ENCODE data around the gene IQSEC2.

The IQSEC2 gene

DNA sequence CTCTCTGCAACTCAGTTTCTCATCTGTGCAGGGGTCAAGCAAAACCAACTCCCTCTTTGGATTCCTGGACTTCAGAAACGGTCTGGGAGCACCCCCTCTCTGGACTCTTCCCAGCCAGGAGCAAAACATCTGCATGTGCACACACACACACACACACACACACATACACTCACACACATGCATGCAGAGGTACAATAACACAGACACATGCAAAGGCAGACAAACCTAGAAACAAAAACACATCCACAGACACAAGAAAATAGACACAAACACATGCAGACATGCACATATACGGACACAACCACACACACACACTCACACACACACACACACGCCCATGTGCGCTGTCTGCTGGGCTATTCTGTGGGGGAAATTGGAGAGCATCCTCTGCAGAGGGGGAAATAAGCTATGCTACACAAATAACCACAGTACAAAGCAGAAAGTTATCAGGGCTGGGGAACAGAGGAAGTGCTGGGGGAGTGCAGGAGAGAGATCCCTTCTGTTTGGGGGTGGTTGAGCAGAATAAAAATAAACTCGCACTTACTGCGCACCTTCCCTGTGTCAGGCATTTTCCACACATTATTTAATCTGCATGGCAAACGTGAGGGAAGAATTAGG lies 19.9 kb downstream of the IQSEC2 start:
- no peaks in the 10 kb centered on the region for H3K9me3 ChIP-seq (ENCODE audit: insufficient read depth, low read length)

DNA sequence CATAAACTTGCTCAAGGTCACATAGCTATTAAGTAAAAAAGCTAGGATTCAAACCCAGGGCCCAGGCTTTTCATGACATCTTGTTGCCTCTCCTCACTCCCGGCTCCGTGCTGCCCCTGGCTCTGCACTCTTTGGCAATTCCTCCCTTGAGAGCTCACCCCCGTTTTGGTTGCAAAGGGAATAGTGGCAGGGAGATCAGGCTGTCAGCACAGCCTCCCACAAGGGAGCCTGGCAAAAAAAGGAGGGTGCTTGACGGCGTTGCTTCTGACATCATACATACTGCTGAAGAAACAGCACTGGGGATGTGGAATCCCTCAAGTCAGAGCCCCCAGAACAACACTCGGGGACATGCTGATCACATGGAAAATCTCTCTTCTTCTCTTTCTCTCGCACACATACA lies 20.5 kb downstream of the IQSEC2 start:
- no peak overlapping the region for H3K4me2 ChIP-seq (ENCODE audit: low read length)
- no peaks in the 10 kb centered on the region for H3K9me3 ChIP-seq (ENCODE audit: insufficient read depth, low read length)
- no peak overlapping the region for H3K4me3 ChIP-seq (ENCODE audit: low read length)
- H3K79me2 ChIP-seq (ENCODE audit: low read length) = no peaks in the 10 kb centered on the region
- TF ChIP-seq, protein P1, sequence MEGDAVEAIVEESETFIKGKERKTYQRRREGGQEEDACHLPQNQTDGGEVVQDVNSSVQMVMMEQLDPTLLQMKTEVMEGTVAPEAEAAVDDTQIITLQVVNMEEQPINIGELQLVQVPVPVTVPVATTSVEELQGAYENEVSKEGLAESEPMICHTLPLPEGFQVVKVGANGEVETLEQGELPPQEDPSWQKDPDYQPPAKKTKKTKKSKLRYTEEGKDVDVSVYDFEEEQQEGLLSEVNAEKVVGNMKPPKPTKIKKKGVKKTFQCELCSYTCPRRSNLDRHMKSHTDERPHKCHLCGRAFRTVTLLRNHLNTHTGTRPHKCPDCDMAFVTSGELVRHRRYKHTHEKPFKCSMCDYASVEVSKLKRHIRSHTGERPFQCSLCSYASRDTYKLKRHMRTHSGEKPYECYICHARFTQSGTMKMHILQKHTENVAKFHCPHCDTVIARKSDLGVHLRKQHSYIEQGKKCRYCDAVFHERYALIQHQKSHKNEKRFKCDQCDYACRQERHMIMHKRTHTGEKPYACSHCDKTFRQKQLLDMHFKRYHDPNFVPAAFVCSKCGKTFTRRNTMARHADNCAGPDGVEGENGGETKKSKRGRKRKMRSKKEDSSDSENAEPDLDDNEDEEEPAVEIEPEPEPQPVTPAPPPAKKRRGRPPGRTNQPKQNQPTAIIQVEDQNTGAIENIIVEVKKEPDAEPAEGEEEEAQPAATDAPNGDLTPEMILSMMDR (IDR thresholded peaks at IDR 0.05; ENCODE audit: low read depth, low read length) = no peak
- no peak for TF ChIP-seq EZH2phosphoT487 (IDR thresholded peaks at IDR 0.05; ENCODE audit: low read depth)
- H2AFZ ChIP-seq (ENCODE audit: low read depth, low read length) = no peak overlapping the region
- no peaks in the 10 kb centered on the region for H3K36me3 ChIP-seq (replicated peaks; ENCODE audit: low read depth, low read length)
- no peak overlapping the region for H3K27ac ChIP-seq (ENCODE audit: low read length)
- peaks cover 14% of the 10 kb centered on the region for H3K27me3 ChIP-seq (ENCODE audit: low read depth, low read length)
- H3K4me1 ChIP-seq (ENCODE audit: low read length) = no peaks in the 10 kb centered on the region
- H3K9ac ChIP-seq (ENCODE audit: low read length) = no peak overlapping the region
- H4K20me1 ChIP-seq (ENCODE audit: insufficient read depth, low read length) = no peaks in the 10 kb centered on the region

More for the DNA sequence above, 19.9 kb downstream of the IQSEC2 start:
- Histone ChIP-seq H3K9ac (ENCODE audit: low read length) (no peak overlapping the region), H3K27ac (ENCODE audit: low read length) (no peak overlapping the region), H3K4me2 (ENCODE audit: low read length) (no peak overlapping the region), H3K4me1 (ENCODE audit: low read length) (no peaks in the 10 kb centered on the region), H2AFZ (ENCODE audit: low read depth, low read length) (no peak overlapping the region), H4K20me1 (ENCODE audit: insufficient read depth, low read length) (no peaks in the 10 kb centered on the region), H3K36me3 (replicated peaks; ENCODE audit: low read depth, low read length) (no peaks in the 10 kb centered on the region), H3K4me3 (ENCODE audit: low read length) (no peak overlapping the region), H3K27me3 (ENCODE audit: low read depth, low read length) (peaks cover 14% of the 10 kb centered on the region), H3K79me2 (ENCODE audit: low read length) (no peaks in the 10 kb centered on the region)
- TF ChIP-seq, protein P1 (IDR thresholded peaks at IDR 0.05; ENCODE audit: low read depth, low read length) = no peak
- TF ChIP-seq EZH2phosphoT487 (IDR thresholded peaks at IDR 0.05; ENCODE audit: low read depth) = no peak

DNA sequence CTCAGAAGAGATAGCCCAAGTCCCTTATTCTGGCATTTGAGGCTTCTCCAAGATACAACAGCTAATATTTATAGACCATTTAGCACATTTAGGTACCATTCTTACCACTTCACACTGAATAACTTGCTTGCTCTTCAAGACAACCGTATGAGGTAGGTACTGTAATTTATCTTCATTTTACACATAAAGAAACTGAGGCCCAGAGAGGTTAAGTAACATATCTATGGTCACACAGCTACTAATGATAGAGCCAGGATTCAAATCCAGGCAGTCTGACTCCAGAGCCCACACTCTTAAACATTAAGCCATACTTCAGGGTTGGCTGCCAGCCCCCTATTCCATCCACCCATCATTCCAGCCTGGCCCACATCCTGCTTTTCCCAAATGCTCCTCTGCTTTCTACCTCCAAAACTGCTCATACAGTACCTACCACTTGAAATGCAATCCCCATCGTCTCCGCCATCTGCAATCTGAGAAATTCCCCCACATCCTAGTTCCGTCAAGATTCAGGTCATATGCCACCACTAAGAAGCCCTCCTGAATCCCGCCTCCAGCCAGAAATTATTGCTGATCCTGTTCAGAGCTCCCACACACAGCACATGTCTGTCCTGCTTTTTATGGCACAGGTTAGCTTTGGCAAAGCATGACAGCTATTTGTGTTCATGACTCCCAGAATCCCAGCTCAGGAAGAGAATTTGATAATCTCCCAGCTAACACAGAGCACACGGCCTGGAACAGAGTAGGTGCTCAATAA lies 23.5 kb downstream of the IQSEC2 start:
- Histone ChIP-seq H3K4me1 (ENCODE audit: low read length) (no peaks in the 10 kb centered on the region), H3K79me2 (ENCODE audit: low read length) (no peaks in the 10 kb centered on the region), H3K9me3 (ENCODE audit: insufficient read depth, low read length) (no peaks in the 10 kb centered on the region), H4K20me1 (ENCODE audit: insufficient read depth, low read length) (no peaks in the 10 kb centered on the region), H3K27me3 (ENCODE audit: low read depth, low read length) (peaks cover 5% of the 10 kb centered on the region), H2AFZ (ENCODE audit: low read depth, low read length) (no peak overlapping the region), H3K36me3 (replicated peaks; ENCODE audit: low read depth, low read length) (no peaks in the 10 kb centered on the region), H3K9ac (ENCODE audit: low read length) (no peak overlapping the region), H3K4me3 (ENCODE audit: low read length) (no peak overlapping the region), H3K27ac (ENCODE audit: low read length) (no peak overlapping the region), H3K4me2 (ENCODE audit: low read length) (no peak overlapping the region)
- no peak for TF ChIP-seq EZH2phosphoT487 (IDR thresholded peaks at IDR 0.05; ENCODE audit: low read depth)
- TF ChIP-seq, protein P1 (IDR thresholded peaks at IDR 0.05; ENCODE audit: low read depth, low read length) = no peak

DNA sequence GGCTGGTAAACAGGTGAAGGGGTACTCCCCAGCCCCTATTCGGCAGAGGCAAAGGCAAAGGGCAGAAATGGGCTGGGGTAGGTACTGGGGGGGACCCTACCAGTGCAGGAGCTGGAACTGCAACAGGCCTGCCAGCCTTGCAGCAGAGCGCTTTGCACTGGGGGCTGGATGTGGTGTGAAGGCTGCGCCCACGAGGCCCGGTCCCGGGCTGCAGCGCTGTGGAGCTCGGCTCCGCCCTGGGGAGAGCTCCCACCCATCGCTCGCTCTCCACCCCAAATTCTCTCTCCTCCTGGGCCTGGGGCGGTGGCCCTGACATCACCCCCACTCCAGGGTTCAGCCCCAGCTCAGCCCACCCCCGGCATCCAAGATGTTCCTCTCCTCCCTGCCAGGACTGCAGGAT lies 24.2 kb downstream of the IQSEC2 start:
- no peak for TF ChIP-seq EZH2phosphoT487 (IDR thresholded peaks at IDR 0.05; ENCODE audit: low read depth)
- TF ChIP-seq, protein P1 (IDR thresholded peaks at IDR 0.05; ENCODE audit: low read depth, low read length) = no peak
- Histone ChIP-seq H3K4me3 (ENCODE audit: low read length) (no peak overlapping the region), H4K20me1 (ENCODE audit: insufficient read depth, low read length) (no peaks in the 10 kb centered on the region), H3K27me3 (ENCODE audit: low read depth, low read length) (peaks cover 1% of the 10 kb centered on the region; the same call in 1 of the 2 replicates), H2AFZ (ENCODE audit: low read depth, low read length) (no peak overlapping the region), H3K4me1 (ENCODE audit: low read length) (no peaks in the 10 kb centered on the region), H3K36me3 (replicated peaks; ENCODE audit: low read depth, low read length) (no peaks in the 10 kb centered on the region), H3K9ac (ENCODE audit: low read length) (no peak overlapping the region), H3K79me2 (ENCODE audit: low read length) (no peaks in the 10 kb centered on the region), H3K4me2 (ENCODE audit: low read length) (no peak overlapping the region), H3K9me3 (ENCODE audit: insufficient read depth, low read length) (no peaks in the 10 kb centered on the region), H3K27ac (ENCODE audit: low read length) (no peak overlapping the region)
